Stimulated activated CD4-positive, alpha-beta T cell treated with anti-CD3 and anti-CD28 coated beads, Interleukin-4, amount 100 ng/mL, for 24 hours (primary cell): Measurements from ENCODE around the gene UCN.
"Not testable (repeated sequence)": the region's sequence is repeated elsewhere in the genome, so short reads cannot be mapped to it uniquely, and the experiment has no call there.

ENCODE experiments used
- DNase-seq: peaks from one replicate; pipeline ENCODE4 v3.0.0-alpha.2; 2020

The UCN gene

GRCh38 chr2:27281855-27282559 is 26.2 kb downstream of the UCN start, which contains the start of gene TRIM54:
Gene TRIM54 (plus strand): TSS chr2:27282429. CDS start chr2:27282732, 303 bp downstream.
- no peak for DNase-seq

- no peak for DNase-seq
Measured at GRCh38 chr2:27281442-27281841, 26.8 kb downstream of the UCN start.

GRCh38 chr2:27280826-27281225 is 27.4 kb downstream of the UCN start:
- no peak for DNase-seq

GRCh38 chr2:27278010-27278409 is 30.2 kb downstream of the UCN start:
- no peak for DNase-seq

GRCh38 chr2:27275211-27276150 is 32.8 kb downstream of the UCN start, which contains the start of gene DNAJC5G:
Gene DNAJC5G (plus strand): TSS chr2:27275433. CDS start chr2:27276729, 1,296 bp downstream.
- no peak for DNase-seq

GRCh38 chr2:27272537-27273522 is 35.4 kb downstream of the UCN start:
- not testable (repeated sequence) for DNase-seq

- no peak for DNase-seq
Measured at GRCh38 chr2:27271631-27272340, 36.5 kb downstream of the UCN start.

- DNase-seq, result no peak
Measured at GRCh38 chr2:27270670-27271069, 37.6 kb downstream of the UCN start.

- DNase-seq, result no peak
Measured at GRCh38 chr2:27270131-27270530, 38.1 kb downstream of the UCN start.

- not testable (repeated sequence) for DNase-seq
Measured at GRCh38 chr2:27268296-27268695, 39.9 kb downstream of the UCN start.

GRCh38 chr2:27265536-27265870 is 42.7 kb downstream of the UCN start:
- DNase-seq, result no peak

GRCh38 chr2:27264753-27265535 is 43.3 kb downstream of the UCN start:
- DNase-seq, result peak; percentile 63

- no peak for DNase-seq
Measured at GRCh38 chr2:27264253-27264752, 43.9 kb downstream of the UCN start.

GRCh38 chr2:27263287-27264252 is 44.7 kb downstream of the UCN start:
- DNase-seq, result no peak

- DNase-seq, result peak; percentile 69
Measured at GRCh38 chr2:27262379-27263286, 45.6 kb downstream of the UCN start, which contains the start of gene SLC30A3. Gene SLC30A3 (minus strand): TSS chr2:27263047. CDS start chr2:27262906, 141 bp downstream.

GRCh38 chr2:27261926-27262298 is 46.3 kb downstream of the UCN start:
- no peak for DNase-seq

GRCh38 chr2:27261241-27261925 is 46.9 kb downstream of the UCN start:
- no peak for DNase-seq

- no peak for DNase-seq
Measured at GRCh38 chr2:27258051-27258450, 50.2 kb downstream of the UCN start.
